ENCODE measurements around the gene MCU. TPM values are rescaled to one million over a fixed set of nuclear protein-coding genes. Genes with fewer than 3 reads are reported as not detected.

MCU gene
- total RNA-seq, 1 donor from 2014 or later, result 15.5 TPM

- DNase-seq (no peak), ATAC-seq (ENCODE audit: low read depth) (no peak)
- POLR2A ChIA-PET, result no interaction called here
- intact Hi-C loops (cut with micrococcal nuclease), result no loop called here
- Mint-ChIP-seq H3K36me3 (ENCODE audit: low read depth) (peaks cover 12% of the 10 kb centered on the region), H3K4me3 (no peak overlapping the region), H3K27me3 (no peaks in the 10 kb centered on the region), H3K27ac (no peak overlapping the region), H3K4me1 (no peaks in the 10 kb centered on the region), H3K9me3 (peaks cover 7% of the 10 kb centered on the region)
- TF ChIP-seq CTCF (IDR thresholded peaks at IDR 0.05), result no peak
- CTCF ChIA-PET, result no interaction called here
These were observed 158.9 kb downstream of the MCU start for GRCh38 chr10:72850861-72851260.

DNA sequence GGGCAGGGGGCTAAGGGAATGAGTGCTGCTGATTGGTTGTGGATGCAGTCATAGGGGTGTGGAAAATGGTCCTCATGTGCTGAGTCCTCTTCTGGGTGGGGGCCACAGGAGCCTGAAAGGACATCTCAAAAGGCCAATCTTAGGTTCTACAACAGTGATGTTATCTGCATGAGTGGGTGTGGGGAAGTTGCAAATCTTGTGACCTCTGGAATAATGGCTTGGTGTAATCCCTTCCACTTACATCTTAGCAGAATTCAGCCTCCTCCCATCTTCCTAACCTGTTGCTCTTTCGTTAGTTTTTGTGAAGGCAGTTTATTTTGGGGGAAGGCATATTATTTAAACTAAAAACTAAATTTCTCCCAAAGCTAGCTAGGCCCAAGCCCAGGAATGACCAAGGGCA is 159.6 kb downstream of the MCU start:
- no peaks in the 10 kb centered on the region for H3K27me3 Mint-ChIP-seq
- POLR2A ChIA-PET, result no interaction called here
- no peak for DNase-seq
- CTCF ChIA-PET, result interaction anchor here (0.6 kb wide), 1 partner anchor 514 kb away, joined by 3 read pairs; no protein-coding TSS in a partner anchor
- ATAC-seq (ENCODE audit: low read depth), result no peak
- no peaks in the 10 kb centered on the region for H3K4me1 Mint-ChIP-seq
- no peak overlapping the region for H3K27ac Mint-ChIP-seq
- peaks cover 7% of the 10 kb centered on the region for H3K9me3 Mint-ChIP-seq
- H3K36me3 Mint-ChIP-seq (ENCODE audit: low read depth), result peaks cover 12% of the 10 kb centered on the region
- intact Hi-C loops (cut with micrococcal nuclease), result no loop called here
- no peak overlapping the region for H3K4me3 Mint-ChIP-seq
- TF ChIP-seq CTCF (IDR thresholded peaks at IDR 0.05), result no peak

GRCh38 chr10:72852508-72852907 is 160.6 kb downstream of the MCU start:
- no peak overlapping the region for H3K4me3 Mint-ChIP-seq
- ATAC-seq (ENCODE audit: low read depth), result no peak
- no peak for TF ChIP-seq CTCF (IDR thresholded peaks at IDR 0.05)
- intact Hi-C loops (cut with micrococcal nuclease), result no loop called here
- DNase-seq, result no peak
- CTCF ChIA-PET, result interaction anchor here (0.6 kb wide), 1 partner anchor 195 kb away, joined by 3 read pairs; no protein-coding TSS in a partner anchor
- H3K9me3 Mint-ChIP-seq, result peaks cover 7% of the 10 kb centered on the region
- POLR2A ChIA-PET, result no interaction called here
- no peaks in the 10 kb centered on the region for H3K4me1 Mint-ChIP-seq
- H3K27me3 Mint-ChIP-seq, result no peaks in the 10 kb centered on the region
- H3K27ac Mint-ChIP-seq, result no peak overlapping the region
- peaks cover 12% of the 10 kb centered on the region for H3K36me3 Mint-ChIP-seq (ENCODE audit: low read depth)

- POLR2A ChIA-PET, result interaction anchor here (0.5 kb wide), 1 partner anchor 525 kb away, joined by 3 read pairs; no protein-coding TSS in a partner anchor
- intact Hi-C loops (cut with micrococcal nuclease), result no loop called here
These were observed 163.2 kb downstream of the MCU start for GRCh38 chr10:72855129-72855528.

GRCh38 chr10:72855790-72856189 is 163.8 kb downstream of the MCU start:
- ChIA-PET POLR2A (no interaction called here), CTCF (no interaction called here)
- intact Hi-C loops (cut with micrococcal nuclease), result no loop called here
- Mint-ChIP-seq H3K27ac (no peak overlapping the region), H3K27me3 (no peaks in the 10 kb centered on the region), H3K36me3 (ENCODE audit: low read depth) (peaks cover 20% of the 10 kb centered on the region), H3K9me3 (peaks cover 4% of the 10 kb centered on the region), H3K4me1 (no peaks in the 10 kb centered on the region), H3K4me3 (no peak overlapping the region)
- TF ChIP-seq CTCF (IDR thresholded peaks at IDR 0.05), result no peak
- DNase-seq (no peak), ATAC-seq (ENCODE audit: low read depth) (no peak)

More at GRCh38 chr10:72855129-72855528, 163.2 kb downstream of the MCU start:
- peaks cover 5% of the 10 kb centered on the region for H3K9me3 Mint-ChIP-seq
- DNase-seq (no peak), ATAC-seq (ENCODE audit: low read depth) (no peak)
- peaks cover 16% of the 10 kb centered on the region for H3K36me3 Mint-ChIP-seq (ENCODE audit: low read depth)
- H3K4me1 Mint-ChIP-seq, result no peaks in the 10 kb centered on the region
- no peak for TF ChIP-seq CTCF (IDR thresholded peaks at IDR 0.05)
- no peak overlapping the region for H3K4me3 Mint-ChIP-seq
- H3K27ac Mint-ChIP-seq, result no peak overlapping the region
- CTCF ChIA-PET, result no interaction called here
- no peaks in the 10 kb centered on the region for H3K27me3 Mint-ChIP-seq
